Stimulated activated CD8-positive, alpha-beta memory T cell treated with anti-CD3 and anti-CD28 coated beads, Interleukin-15, amount 100 ng/mL, for 48 hours (primary cell): Measurements from ENCODE around the gene FRYL.

Experiments
- DNase-seq, 2 donors: peaks; one replicate each; pipeline ENCODE4 v3.0.0-alpha.2; 2020; ENCODE audit warnings: low read depth in 2 of 2

Gene FRYL

DNA sequence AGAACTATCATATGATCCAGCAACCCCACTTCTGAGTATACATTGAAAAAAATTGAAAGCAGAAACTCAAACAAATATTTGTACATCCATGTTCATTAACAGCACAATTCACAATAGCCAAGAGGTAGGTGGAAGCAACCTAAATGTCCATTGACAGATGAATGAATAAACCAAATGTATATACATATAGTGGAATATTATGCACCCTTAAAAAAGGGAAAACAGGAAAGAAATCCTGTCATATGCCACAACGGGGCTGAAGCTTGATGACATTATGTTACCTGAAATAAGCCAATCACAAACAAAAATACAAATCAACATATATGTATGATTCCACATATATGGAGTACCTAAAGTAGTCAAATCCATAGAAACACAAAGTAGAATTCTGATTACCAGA is 222.1 kb downstream of the FRYL start:
- DNase-seq = no peak

DNA sequence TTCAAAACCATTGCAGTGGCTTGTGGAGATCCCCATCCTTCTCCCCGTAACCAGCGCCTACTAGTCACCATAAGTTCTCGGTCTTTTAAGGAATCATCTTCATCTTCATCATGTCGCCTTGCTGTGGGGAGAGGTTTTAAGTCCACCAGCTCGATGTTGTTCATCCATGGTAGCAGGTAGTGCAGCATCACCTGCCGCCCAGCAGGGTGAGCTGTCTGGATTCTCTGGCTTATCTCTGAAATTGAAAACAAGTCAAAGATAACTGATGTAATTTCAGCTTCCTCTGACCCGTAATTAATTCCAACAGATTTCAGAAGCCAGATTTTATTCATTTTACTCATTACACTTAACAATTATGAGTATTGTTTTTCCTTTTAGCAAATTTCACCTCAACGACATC is 222.6 kb downstream of the FRYL start:
- no peak for DNase-seq

DNA sequence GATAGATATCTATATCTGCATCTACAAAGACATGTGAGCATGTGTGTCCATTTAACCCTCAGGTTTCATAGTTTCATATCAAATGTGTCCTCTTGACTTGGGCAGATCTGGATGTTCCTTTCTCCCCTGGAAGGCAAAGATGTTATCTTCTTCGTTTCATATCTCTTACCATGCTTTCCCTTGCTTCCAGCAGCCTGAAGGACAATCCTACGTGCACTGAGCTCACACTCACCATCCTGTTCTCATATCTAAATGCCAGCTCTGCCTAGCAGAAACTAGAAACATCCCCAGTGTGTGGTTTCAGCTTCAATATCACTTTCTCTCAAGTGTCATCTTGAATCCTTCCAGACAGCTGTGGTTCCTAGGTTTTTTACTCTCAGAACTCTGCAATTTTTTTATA is 223.8 kb downstream of the FRYL start:
- DNase-seq = no peak

DNA sequence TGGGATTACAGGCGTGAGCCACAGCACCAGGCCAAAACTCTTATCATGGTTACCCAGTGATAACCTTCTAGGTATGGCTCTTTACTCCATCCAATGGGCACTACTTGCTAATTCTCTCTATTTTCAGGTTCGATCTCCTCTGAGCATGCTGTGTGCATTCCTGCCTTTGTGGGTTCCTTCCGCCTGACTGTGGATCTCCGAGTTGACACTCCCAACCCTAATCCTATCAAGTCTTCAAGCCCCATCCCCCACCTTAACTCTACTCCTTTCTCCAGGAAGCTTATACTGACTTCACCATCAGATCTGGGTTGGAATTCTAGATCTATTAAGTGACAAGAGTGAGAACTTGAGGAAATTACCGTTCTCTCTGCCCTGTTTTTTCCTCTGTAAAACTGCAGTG is 225.5 kb downstream of the FRYL start:
- DNase-seq = no peak

DNA sequence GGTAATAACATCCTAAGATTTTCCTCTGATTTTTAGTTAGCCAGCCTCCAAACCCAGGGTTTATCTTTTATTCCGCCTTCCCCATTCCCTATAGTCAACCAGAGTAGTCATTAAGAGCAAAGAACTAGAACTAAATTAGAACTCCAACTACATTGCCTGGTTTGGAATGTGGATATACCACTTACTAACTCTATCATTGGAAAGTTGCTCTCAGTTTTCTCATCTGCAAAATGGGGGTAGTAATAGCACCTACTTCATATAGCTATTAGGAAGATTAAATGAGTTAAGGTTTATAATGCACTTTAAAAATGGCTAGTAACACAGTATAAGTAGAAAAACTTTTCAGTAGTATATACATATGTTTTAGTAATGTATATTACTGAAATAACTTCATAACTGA is 226.4 kb downstream of the FRYL start:
- DNase-seq = no peak

DNA sequence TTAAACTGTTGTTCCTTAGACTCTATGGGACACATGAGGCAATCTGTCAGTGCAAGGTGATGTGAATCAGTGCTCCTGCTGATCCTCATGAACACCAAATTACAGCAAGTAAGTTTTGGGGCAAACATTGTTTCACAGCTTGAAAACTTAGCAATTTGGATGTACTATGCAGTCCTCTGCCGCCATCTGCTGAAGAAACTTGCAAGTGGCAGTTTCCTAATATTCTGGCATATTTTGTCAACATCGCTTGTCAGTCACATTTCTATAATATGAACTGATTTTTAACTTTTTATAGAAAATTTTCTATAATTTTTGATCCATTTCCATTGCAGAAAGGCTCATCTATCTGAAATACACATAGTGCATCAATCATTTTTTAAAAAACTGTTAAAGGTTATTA is 233.7 kb downstream of the FRYL start:
- no peak for DNase-seq

DNA sequence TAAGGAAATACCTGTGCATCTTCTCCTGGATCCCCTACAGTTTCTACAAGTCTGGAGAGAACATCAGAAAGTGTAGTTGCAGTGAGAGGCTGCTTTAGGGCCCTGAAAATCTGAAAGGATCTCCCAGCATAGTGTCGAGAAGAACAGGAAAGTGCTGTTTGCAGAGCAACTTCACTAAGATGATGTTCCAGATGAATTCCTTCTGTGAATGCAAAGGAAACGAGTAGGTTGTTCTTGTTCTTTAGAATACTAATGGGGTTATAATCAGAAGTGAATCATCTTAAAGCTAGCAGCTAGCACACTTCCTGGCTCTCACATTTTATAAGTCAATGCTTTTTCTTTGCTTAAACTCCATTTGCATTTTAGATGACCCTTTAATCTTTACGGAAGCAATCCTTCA is 236.3 kb downstream of the FRYL start:
- DNase-seq = no peak

DNA sequence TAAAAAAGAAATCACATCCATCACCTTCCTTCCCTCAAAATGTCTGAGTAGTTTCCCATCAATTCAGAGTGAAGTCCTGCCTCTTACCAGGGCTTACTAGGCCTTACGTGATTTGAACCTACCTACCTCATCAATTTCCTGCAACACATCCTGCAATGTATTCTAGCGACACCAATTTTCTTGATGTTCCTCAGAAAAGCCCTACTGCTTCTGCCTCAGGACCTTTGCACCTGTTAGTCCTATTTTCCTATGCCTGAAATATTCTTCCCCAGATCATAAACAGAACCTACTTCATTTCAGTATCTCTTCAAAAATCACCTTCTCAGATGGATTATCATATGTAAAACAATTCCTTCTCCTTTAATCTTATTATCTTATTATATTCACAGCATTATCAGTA is 237.2 kb downstream of the FRYL start:
- DNase-seq = no peak

DNA sequence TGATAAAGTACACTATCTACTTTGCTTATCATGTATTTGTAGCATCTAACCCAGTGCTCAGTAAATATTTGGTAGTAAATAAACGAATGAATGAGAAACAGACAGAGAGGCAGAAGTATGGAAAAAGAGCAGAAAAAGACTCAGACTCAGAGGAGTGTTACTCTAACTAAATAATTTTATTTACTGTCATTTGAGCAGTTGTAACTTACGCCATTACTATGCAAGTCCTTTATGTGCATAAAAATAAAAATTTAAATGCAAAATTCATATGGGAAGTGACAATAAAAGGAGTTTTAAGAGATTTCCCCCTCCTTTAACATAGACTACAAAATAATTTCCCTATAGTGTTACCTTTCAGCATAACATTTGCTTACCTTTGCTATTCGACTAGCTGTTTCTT is 240.5 kb downstream of the FRYL start:
- DNase-seq = no peak

DNA sequence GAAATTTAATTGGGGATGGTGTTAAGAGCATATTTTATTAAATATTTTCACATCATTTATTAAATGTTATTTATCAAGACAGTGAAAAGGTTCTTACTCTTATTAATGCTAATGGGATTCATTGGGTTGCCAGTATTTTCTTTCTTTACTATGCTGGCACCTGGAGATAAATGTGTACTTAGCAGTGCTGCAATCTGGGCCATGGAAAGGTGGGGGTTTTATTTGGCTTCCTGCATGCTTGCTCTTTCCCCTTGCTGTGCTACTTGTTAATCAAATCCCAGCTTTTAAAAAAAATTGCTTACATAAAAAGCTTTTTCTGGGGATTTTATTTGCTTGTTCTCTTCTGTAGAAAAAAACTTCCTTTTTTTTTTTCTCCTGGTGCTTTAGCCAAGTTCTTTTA is 241.7 kb downstream of the FRYL start:
- DNase-seq = no peak

DNA sequence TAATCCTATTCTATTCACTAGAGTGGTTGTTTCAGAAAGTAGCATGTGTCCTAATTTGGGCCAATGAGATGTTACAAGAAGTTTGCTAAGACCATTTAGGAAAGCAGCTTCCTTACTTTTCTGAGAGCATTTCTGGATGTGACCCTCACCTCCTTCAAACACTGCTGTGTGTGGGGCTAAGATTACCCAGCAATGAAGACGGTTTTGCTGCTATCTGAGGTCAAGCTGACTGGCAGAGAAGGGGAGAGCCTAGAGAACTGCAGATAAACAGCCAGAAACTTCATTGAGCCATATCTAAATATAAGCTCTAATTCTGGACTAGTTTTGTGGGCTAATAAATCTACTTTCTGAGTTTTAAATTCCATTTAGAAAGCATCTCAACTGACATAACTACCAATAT is 253.7 kb downstream of the FRYL start:
- DNase-seq = no peak

DNA sequence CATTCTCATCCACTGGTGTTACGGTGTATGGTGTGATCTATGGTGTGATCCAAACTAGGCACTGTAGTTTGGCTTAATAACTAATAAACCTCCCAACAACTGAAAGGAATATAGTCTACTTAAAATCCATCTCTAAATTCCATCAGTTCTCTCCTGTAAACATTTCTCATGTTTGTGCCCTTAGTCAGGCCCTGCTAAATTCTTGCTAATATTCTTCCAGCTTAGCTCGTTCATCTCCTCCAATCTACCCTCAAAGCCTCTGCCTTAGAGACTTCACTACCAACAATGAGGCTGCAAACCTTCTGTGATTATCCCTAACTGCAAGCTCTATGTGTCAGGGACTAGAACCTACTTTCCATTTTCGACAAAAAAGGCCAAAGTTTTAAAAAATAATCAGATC is 261.9 kb downstream of the FRYL start:
- no peak for DNase-seq

DNA sequence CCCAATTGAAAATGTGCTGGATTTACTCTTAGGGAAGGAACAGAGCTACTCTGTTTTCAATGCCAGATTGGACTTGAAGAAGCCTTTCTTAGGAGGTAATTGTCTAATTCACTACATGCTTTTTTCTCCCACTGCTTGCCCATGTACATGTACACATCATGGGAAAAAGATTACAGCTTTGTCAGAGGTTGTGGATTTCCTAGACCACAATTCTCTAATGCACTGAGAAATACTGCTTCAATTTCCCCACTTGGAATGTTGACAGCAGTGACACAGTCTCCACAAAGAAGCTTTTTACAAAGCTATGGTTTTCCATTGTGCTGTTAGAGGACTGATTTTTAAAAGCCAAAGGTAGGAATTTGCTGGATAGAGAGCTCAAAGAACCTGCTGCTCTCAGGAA is 270.5 kb downstream of the FRYL start:
- DNase-seq = no peak

DNA sequence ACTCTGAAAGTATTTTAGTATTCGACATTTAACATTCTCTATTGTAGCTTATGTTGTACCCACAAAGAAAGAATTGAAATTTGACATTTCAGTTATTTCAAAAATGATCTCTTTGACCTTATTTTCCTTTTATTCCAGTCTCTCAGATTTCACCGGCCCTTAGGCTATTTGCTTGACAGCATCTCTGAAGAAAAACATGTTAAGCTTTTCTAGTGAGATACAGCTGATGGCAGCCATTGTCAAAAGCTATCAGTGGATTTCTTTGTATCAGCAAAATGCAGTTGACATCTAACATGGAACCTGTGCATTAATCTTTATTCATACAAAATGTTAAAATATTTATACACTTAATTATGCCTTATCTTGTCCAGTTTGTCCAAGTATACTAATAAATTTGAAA is 273.4 kb downstream of the FRYL start:
- no peak for DNase-seq

DNA sequence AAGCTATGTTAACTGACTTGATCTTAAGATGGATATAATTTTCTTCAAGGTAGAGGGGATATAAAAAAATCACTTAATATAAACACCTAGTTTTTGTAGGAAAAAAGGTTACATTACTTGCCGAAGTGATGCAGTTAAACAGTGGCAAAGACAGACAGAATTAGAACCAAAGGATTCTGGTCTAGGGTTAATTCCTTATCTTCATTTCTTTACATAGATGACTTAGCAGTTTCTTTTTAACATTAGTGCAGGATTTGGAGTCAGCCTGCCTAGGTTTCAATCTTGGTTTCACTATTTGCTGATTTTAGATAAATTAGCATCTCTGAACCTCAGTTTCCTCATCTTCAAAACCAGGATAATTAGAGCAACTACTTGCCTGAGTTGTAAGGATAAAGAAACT is 275.7 kb downstream of the FRYL start:
- no peak for DNase-seq

DNA sequence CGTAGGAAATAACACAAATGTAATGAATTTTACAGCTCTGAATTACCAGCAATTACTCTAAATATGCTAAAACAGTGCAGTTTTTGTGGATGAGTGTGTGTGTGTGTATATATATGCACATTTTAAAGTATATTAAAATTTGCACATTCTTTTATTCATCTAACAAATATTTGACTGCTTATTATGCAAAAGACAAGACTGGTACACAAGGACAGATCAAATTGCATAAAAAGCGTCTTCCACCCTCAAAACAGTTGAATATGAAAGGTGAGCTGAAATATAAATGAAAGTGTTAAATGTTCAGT is 276.1 kb downstream of the FRYL start:
- DNase-seq = no peak

DNA sequence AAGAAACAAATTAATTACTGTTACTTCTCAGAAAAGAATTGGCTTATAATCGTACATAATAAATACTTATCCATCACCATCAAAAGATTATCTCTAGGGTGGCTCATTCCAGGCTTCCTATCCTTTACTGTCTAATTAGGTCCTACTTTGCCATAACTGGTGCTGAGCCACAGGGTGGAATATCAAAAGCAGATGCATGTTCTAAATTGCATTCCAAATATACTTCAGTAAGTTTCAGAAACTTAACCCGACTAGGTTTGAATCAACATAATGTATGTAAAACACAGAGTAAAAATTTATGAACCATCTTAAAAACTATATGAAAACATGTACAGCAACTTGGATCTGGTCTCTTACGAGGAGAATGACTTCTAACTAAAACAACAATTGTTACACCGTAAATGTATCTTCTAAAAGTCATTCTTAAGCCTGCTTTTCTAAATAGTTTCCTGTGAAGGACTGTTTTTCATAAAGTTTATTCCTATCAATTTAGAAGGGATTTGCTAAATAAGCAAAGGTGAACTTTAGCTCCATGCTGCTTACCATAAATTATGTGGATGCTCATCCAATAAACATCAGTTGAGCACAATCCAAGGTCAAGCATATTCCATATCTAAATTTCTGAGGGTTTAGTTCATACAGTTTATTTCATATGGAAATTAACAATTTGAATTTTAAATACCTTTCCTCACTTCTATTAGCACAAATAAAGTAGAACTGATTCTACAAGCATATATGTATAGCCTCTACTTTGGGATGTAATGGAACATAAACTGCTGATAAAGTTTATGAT is 276.6 kb downstream of the FRYL start:
- no peak for DNase-seq

DNA sequence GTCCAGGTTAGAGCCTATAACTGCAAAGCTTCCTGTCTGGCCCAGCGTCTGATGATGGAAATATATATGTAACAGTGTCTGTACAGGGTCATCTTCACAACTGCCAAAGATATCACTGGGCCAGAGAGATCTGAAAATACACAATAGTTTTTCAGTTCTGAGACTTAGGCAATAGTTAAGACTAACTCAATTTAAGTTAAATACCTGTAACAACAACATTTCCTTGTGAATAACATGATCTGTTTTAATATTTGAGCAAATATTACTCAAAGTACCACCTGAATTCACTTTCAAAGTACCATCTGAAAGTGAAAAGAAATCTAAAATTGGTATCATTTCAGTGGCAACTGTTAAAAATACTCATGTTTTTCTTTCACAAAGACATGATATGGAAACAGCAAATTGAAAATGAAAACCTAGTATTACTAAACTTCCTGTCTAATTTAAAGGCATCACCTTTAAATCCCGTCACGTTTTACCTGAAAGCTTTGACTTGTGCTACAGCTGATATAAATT is 280.5 kb downstream of the FRYL start:
- no peak for DNase-seq

DNA sequence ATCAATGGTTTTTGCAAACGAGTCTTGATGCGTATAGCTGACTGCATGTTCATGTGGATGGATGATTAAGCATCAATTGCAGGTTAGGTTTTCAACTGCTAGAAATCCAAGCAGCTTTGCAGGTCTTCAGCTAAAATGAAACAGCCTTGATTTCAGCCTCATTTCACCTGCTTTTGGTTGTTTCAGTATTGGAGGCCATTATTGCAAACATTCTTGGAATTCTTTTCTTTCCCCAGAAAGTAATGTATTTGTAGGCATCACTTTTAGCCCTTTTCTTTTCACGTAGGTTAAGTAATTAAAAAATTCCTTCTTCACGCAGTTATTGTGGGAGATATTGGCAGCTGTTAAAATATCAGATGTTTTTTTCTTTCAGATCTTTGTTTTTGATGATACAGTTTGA is 281.2 kb downstream of the FRYL start:
- DNase-seq = no peak

DNA sequence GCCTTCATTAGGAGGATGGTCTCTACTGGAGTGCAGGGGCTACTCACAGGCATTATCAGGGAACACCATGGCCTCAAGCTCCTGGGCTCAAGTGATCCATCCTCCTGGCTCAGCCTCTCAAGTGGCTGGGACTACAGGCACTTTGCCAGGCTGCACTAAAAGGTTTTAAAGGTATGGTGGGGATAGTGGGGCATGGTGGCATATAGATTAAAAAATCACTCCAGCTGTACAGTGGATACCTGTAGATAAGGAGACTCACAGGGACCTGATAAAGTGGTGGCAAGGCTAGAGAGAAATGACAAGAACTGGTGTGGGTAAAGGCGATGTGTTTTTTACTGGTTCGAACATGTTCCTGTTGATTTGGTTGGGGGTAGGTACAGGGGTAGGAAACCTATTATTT is 284.1 kb downstream of the FRYL start:
- DNase-seq = no peak

DNA sequence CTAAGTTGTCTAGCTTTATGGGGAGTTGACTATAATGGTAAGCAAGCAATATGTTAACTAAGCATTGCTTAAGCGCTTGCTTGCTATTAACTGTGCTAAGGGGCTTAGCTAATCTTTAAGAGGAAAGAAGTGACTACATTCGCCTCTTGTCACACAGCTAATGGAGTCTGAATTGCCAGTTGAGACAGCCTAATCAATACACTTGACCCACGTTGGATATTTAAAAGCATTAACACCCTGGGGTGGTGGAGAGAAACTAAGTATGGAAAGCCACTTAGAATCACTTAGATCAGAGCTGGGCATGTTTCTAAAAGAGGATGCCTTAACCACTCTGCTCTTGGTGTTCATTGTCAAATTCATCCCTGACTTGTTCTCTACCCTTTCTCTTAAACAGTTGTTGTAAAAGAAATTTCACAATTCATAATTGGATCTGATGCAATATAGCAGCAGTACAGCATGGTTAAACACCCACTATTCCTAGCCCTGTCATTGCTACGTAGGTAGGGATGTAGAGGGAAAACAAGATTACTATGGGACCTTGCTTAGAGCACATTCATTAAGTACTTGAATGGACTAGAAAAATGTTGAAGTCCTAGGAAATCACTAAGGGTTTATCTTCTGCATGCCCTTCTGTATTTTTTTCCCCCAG is 286.5 kb downstream of the FRYL start:
- DNase-seq = no peak

DNA sequence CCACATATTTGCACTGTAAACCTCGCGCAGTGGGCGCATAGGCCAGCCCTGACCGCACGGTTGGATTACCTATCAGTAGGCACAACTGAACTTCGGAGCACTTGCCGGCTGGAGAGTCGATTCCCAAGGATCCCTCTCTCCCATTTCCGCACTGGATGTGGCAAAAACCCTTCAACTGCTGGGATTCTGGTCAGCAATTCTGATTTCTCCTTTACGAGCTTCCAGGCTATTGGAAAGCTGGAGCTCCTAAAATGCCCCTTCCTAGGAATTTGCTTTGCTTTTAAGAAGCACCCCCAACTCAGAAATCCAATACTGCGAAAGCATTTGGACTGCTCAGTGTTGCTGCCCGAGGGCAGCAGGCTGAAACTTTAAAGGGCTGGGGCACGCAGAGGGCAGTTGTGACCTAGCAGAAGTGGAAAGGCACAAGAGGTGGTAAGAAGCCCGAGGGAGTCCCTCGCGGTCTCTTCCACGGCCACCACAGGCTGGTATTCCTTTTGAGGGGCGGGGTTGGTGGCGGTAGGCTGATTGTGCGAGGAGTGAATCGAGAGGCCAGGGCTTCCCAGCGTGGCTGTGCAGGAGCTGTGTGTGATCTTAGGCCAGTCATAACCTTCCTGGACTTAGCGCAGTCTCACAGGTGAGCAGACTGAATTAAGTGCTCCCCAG is 288.4 kb downstream of the FRYL start:
- no peak for DNase-seq
